Esophagus muscularis mucosa (tissue), 3 donors: ENCODE results near the gene ERBB4.

Source experiments
- POLR2AphosphoS5 ChIP-seq, 2 donors: sonication (generic); formaldehyde crosslinking; IDR thresholded peaks; one replicate each; pipeline ENCODE4 v1.6.1; 2017; ENCODE audit warnings: antibody characterized with exemption in 2 of 2
- TF ChIP-seq, protein P1 (sequence below), 3 experiments: fragments of 200-600 bp in 2 of 3; fragments of 450-650 bp in 1 of 3; sonication (generic) in 2 of 3; IDR thresholded peaks; one replicate each; pipeline ENCODE4 v1.5.1; 2017 to 2019; ENCODE audit warnings: antibody characterized with exemption in 3 of 3, mild to moderate bottlenecking in 2 of 3, moderate library complexity in 1 of 3

DNA sequence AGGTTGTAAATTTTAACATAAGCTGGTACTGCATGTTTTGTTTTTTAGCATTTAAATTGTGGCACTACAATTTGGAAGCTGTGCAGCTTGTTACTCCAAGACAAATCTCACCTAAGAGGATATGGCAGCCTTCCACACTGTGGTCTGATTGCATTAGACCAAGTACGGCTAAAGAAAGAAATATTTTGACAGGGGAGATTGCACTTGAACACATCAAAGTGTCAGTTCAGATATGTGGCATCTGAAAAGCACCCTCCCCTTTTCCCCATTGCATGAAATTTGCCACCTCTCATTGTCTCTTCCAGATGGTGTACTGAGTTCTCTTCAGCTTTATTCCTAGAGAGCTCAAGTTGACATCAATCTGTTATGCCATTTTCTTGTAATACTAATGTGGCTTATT is 295.9 kb downstream of the ERBB4 start:
- TF ChIP-seq, protein P1, sequence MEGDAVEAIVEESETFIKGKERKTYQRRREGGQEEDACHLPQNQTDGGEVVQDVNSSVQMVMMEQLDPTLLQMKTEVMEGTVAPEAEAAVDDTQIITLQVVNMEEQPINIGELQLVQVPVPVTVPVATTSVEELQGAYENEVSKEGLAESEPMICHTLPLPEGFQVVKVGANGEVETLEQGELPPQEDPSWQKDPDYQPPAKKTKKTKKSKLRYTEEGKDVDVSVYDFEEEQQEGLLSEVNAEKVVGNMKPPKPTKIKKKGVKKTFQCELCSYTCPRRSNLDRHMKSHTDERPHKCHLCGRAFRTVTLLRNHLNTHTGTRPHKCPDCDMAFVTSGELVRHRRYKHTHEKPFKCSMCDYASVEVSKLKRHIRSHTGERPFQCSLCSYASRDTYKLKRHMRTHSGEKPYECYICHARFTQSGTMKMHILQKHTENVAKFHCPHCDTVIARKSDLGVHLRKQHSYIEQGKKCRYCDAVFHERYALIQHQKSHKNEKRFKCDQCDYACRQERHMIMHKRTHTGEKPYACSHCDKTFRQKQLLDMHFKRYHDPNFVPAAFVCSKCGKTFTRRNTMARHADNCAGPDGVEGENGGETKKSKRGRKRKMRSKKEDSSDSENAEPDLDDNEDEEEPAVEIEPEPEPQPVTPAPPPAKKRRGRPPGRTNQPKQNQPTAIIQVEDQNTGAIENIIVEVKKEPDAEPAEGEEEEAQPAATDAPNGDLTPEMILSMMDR (IDR thresholded peaks at IDR 0.05), result no peak
- no peak for TF ChIP-seq POLR2AphosphoS5 (IDR thresholded peaks at IDR 0.05)
